Subcutaneous abdominal adipose tissue (tissue), 5 donors: ENCODE results near the gene MRM3.
"Not testable (repeated sequence)": the region's sequence is repeated elsewhere in the genome, so short reads cannot be mapped to it uniquely, and the experiment has no call there.

ENCODE experiments used
- H3K27ac ChIP-seq: one replicate; pipeline ENCODE4 v1.7.0; 2013; ENCODE audit warnings: low read depth, mild to moderate bottlenecking, inconsistent platforms, low read length, moderate library complexity
- H3K27me3 ChIP-seq, 5 donors: one replicate each; pipeline ENCODE4 v1.7.0; 2013; ENCODE audit warnings: low read length in 5 of 5, inconsistent platforms in 1 of 5; ENCODE audit not compliant: control insufficient read depth in 5 of 5, insufficient read depth in 4 of 5
- H3K36me3 ChIP-seq, 5 donors: one replicate each; pipeline ENCODE4 v1.7.0; 2013; ENCODE audit warnings: low read length in 5 of 5; ENCODE audit not compliant: control insufficient read depth in 5 of 5, insufficient read depth in 5 of 5
- H3K4me1 ChIP-seq, 5 donors: one replicate each; pipeline ENCODE4 v1.7.0; 2013; ENCODE audit warnings: low read length in 5 of 5, mild to moderate bottlenecking in 3 of 5, moderate library complexity in 1 of 5; ENCODE audit not compliant: control insufficient read depth in 5 of 5, insufficient read depth in 5 of 5
- H3K4me3 ChIP-seq, 5 donors: one replicate each; pipeline ENCODE4 v1.7.0; 2013; ENCODE audit warnings: low read length in 5 of 5, low read depth in 1 of 5
- H3K9ac ChIP-seq, 5 donors: one replicate each; pipeline ENCODE4 v1.7.0; 2013; ENCODE audit warnings: low read length in 5 of 5, mild to moderate bottlenecking in 4 of 5, moderate library complexity in 3 of 5
- H3K9me3 ChIP-seq, 5 donors: one replicate each; pipeline ENCODE4 v1.7.0; 2013; ENCODE audit warnings: low read length in 5 of 5; ENCODE audit not compliant: control insufficient read depth in 5 of 5
- donor health status: healthy.
- donor health status: healthy.
- donor health status: healthy.
- donor health status: healthy.
- donor health status: healthy.

Gene MRM3

DNA sequence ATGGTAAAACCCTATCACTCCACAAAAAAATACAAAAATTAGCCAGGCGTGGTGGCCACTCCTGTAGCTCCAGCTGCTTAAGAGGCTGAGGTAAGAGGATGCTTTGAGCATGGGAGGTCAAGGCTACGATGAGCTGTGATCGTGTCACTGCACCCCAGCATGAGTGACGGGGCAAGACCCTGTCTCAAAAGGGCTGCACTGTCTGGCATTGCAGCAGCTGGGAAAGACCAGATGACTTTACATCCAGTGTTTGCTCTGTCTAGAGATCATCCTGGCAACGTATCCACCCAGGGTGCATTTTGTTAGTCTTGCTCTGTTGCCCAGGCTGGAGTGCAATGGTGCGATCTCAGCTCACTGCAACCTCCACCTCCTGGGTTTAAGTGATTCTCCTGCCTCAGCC is 52.0 kb downstream of the MRM3 start:
- H3K4me3 ChIP-seq: no peak overlapping the region
- H3K27ac ChIP-seq: no peak overlapping the region
- H3K9ac ChIP-seq: no peak overlapping the region
- H3K9me3 ChIP-seq: peaks cover 0 to 6% (median 0%) of the 10 kb centered on the region in 5 donors
- peaks cover 0 to 7% (median 0%) of the 10 kb centered on the region in 5 donors for H3K27me3 ChIP-seq
- H3K36me3 ChIP-seq: no peaks in the 10 kb centered on the region
- H3K4me1 ChIP-seq: peaks cover 0 to 5% (median 0%) of the 10 kb centered on the region in 5 donors

DNA sequence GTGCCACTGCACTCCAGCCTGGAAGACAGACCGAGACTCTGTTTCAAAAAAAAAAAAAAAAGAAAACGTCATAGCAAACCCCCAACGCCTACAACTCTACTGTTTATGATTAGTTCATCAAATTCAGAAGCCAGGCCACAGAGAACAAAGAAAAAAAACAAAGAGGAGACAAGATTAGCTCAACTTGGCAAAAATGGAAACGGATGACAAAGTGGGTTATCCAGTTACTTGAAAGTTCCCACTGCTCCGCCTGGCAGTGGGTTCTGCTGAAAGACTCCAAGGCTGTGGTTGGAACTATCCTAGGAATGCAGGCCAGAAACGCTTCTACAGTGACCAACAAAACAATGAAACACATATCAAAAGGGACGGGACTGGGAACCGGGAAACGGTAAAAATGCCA is 53.1 kb downstream of the MRM3 start:
- H3K9ac ChIP-seq: no peak overlapping the region
- no peak overlapping the region for H3K4me3 ChIP-seq
- H3K27ac ChIP-seq: no peak overlapping the region
- peaks cover 0 to 7% (median 0%) of the 10 kb centered on the region in 5 donors for H3K27me3 ChIP-seq
- peaks cover 0 to 6% (median 0%) of the 10 kb centered on the region in 5 donors for H3K9me3 ChIP-seq
- H3K36me3 ChIP-seq: no peaks in the 10 kb centered on the region
- H3K4me1 ChIP-seq: peaks cover 0 to 3% (median 0%) of the 10 kb centered on the region in 5 donors

DNA sequence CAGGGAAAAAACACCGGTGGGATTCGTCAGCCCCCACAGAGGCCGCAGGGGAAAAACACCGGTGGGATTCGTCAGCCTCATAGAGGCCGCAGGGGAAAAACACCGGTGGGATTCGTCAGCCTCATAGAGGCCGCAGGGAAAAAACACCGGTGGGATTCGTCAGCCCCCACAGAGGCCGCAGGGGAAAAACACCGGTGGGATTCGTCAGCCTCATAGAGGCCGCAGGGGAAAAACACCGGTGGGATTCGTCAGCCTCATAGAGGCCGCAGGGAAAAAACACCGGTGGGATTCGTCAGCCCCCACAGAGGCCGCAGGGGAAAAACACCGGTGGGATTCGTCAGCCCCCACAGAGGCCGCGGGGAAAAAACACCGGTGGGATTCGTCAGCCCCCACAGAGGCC is 53.6 kb downstream of the MRM3 start:
- H3K4me1 ChIP-seq, H3K9me3 ChIP-seq, H3K4me3 ChIP-seq, H3K27ac ChIP-seq, H3K36me3 ChIP-seq, H3K9ac ChIP-seq, H3K27me3 ChIP-seq: not testable (repeated sequence)

DNA sequence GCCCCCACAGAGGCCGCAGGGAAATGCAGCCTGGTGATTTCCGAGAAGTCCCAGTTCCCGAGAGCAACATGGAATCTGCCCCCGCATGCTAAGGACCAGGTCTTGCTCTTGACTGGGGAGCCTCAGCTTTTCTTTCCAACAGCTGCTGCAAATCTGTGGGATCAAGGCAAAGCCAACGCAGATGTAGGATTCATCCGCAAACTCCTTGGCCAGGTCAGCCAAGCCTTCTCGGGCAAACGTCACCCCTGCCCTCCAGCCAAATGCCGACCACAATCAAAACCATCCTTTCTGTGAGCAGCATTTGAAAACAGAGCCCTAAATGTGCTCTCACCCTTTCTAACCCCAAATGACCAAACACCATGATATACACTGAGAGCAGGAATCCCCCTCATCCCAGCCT is 54.0 kb downstream of the MRM3 start:
- H3K9ac ChIP-seq: no peak overlapping the region
- no peak overlapping the region for H3K27ac ChIP-seq
- no peaks in the 10 kb centered on the region for H3K36me3 ChIP-seq
- H3K9me3 ChIP-seq: peaks cover 0 to 6% (median 0%) of the 10 kb centered on the region in 5 donors
- peaks cover 0 to 7% (median 0%) of the 10 kb centered on the region in 5 donors for H3K27me3 ChIP-seq
- no peak overlapping the region for H3K4me3 ChIP-seq
- no peaks in the 10 kb centered on the region for H3K4me1 ChIP-seq

DNA sequence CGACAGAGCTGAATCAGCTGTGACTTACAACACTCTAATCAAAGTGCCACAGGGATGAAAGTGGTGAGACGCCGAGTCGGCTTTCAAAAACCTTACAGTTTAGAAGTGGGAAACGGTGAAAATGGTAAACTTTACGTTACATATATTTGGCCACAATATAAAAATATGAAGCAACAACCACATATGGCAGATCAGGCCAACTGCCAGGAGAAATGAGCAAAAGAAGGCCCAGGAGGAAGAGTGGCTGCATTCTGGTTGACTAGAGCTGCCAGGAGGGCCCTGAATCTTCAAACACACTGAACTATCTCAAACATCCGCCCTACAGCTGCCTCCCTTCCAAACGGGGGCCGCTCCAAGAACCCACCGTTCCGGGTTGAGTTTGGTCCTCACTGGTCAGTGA is 56.3 kb downstream of the MRM3 start:
- no peak overlapping the region for H3K27ac ChIP-seq
- peaks cover 0 to 9% (median 6%) of the 10 kb centered on the region in 5 donors for H3K27me3 ChIP-seq
- no peak overlapping the region for H3K9ac ChIP-seq
- H3K36me3 ChIP-seq: no peaks in the 10 kb centered on the region
- peaks cover 0 to 3% (median 0%) of the 10 kb centered on the region in 5 donors for H3K4me1 ChIP-seq
- H3K4me3 ChIP-seq: no peak overlapping the region
- no peaks in the 10 kb centered on the region for H3K9me3 ChIP-seq

DNA sequence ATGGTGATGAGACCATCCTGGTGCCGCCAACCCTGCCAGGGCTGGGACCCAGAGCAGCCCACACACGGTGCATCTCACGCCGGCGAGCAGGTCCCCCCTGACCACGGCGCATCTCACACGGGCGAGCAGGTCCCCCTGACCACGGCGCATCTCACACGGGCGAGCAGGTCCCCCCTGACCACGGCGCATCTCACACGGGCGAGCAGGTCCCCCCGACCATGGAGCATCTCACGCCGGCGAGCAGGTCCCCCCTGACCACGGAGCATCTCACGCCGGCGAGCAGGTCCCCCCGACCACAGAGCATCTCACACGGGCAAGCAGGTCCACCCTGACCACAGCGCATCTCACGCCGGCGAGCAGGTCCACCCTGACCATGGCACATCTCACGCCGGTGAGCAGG is 59.2 kb downstream of the MRM3 start:
- Histone ChIP-seq H3K27me3 (peaks cover 4 to 13% (median 9%) of the 10 kb centered on the region in 5 donors), H3K9me3 (no peaks in the 10 kb centered on the region), H3K9ac (no peak overlapping the region), H3K36me3 (no peaks in the 10 kb centered on the region), H3K4me1 (peaks cover 0 to 3% (median 0%) of the 10 kb centered on the region in 5 donors), H3K27ac (no peak overlapping the region), H3K4me3 (no peak overlapping the region)
